Testis (tissue), 2 donors: Measurements from ENCODE around the gene MLST8.

Experiments used
- POLR2A ChIP-seq: fragments of 450-650 bp; IDR thresholded peaks from one replicate; pipeline ENCODE4 v1.6.1; 2017; ENCODE audit warnings: antibody characterized with exemption, mild to moderate bottlenecking, moderate library complexity
- TF ChIP-seq, protein P1 (sequence below), 3 experiments: fragments of 450-650 bp in 2 of 3; fragments of 200-600 bp in 1 of 3; sonication (generic) in 1 of 3; IDR thresholded peaks; one replicate each; pipeline ENCODE4 v1.5.1; 2016 to 2019; ENCODE audit warnings: antibody characterized with exemption in 3 of 3, mild to moderate bottlenecking in 2 of 3, moderate library complexity in 1 of 3

DNA sequence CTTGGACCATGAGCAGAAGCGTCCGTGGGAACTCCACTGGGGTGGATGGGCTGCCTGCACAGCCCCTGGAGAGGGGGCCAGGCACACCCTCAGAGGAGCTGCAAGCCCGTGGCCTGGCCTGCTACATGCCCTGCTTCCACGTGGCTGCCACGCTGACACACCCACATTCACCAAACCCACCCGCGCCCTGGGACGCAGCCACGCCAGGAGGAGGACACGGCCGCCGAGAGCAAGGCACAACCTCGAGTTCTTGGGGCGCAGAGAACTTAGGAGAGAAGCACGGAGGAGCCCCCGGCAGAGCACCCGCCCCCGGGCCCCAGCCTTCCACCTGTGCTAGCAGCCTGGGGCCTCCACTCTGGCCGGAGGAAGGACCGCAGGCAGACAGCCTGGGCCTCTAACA is 27.7 kb upstream of the MLST8 start:
- TF ChIP-seq, protein P1, sequence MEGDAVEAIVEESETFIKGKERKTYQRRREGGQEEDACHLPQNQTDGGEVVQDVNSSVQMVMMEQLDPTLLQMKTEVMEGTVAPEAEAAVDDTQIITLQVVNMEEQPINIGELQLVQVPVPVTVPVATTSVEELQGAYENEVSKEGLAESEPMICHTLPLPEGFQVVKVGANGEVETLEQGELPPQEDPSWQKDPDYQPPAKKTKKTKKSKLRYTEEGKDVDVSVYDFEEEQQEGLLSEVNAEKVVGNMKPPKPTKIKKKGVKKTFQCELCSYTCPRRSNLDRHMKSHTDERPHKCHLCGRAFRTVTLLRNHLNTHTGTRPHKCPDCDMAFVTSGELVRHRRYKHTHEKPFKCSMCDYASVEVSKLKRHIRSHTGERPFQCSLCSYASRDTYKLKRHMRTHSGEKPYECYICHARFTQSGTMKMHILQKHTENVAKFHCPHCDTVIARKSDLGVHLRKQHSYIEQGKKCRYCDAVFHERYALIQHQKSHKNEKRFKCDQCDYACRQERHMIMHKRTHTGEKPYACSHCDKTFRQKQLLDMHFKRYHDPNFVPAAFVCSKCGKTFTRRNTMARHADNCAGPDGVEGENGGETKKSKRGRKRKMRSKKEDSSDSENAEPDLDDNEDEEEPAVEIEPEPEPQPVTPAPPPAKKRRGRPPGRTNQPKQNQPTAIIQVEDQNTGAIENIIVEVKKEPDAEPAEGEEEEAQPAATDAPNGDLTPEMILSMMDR (IDR thresholded peaks at IDR 0.05) = no peak
- TF ChIP-seq POLR2A = no peak
